Psoas muscle (tissue), 8 donors: ENCODE measurements around the gene TAOK3. TPM values are rescaled to one million over a fixed set of nuclear protein-coding genes. Genes with fewer than 3 reads are reported as not detected.
A peak's percentile ranks its signal among the peaks of the same experiment; 100 is the strongest.

Source experiments
- ATAC-seq, 4 donors: fragments of 200-7000 bp; cut with Tn5 transposase; one replicate each; pipeline ENCODE4 v1.9.1; 2020; ENCODE audit warnings: moderate library complexity in 3 of 4, mild to moderate bottlenecking in 2 of 4
- DNase-seq, 2 donors: peaks; one replicate each; pipeline ENCODE4 v3.0.0-alpha.2; 2020
- H3K27ac ChIP-seq: fragments of 200-600 bp; one replicate; pipeline ENCODE4 v1.8.0; 2022
- H3K27me3 ChIP-seq, 3 donors: fragments of 200-600 bp in 1 of 3; one replicate each; pipeline versions ENCODE4 v1.6.1 to v1.8.0; 2013 to 2022; ENCODE audit warnings: low read length in 2 of 3, mild to moderate bottlenecking in 2 of 3, moderate library complexity in 1 of 3; ENCODE audit not compliant: insufficient read depth in 3 of 3
- H3K36me3 ChIP-seq, 2 donors: fragments of 200-600 bp in 1 of 2; one replicate each; pipeline versions ENCODE4 v1.6.1 to v1.8.0; 2013 to 2022; ENCODE audit warnings: low read depth in 1 of 2, mild to moderate bottlenecking in 1 of 2, moderate library complexity in 1 of 2; ENCODE audit not compliant: insufficient read depth in 1 of 2
- H3K4me1 ChIP-seq: fragments of 200-600 bp; one replicate; pipeline ENCODE4 v1.8.0; 2022
- H3K4me3 ChIP-seq: fragments of 200-600 bp; one replicate; pipeline ENCODE4 v1.8.0; 2022; ENCODE audit warnings: mild to moderate bottlenecking
- H3K9me3 ChIP-seq: fragments of 200-600 bp; one replicate; pipeline ENCODE4 v1.8.0; 2022
- CTCF ChIP-seq: fragments of 200-600 bp; IDR thresholded peaks from one replicate; pipeline ENCODE4 v1.8.0; 2022; ENCODE audit warnings: antibody characterized with exemption
- WGBS, 3 donors: extraction: QIAGEN DNeasy Blood & Tissue Kit; methylation state at CpG; one replicate each; pipeline versions ENCODE4 v1.1.6 to v1.1.7; 2013; 5-methylcytosine and 5-hydroxymethylcytosine counted together
- intact Hi-C, 2 donors: fragments of 100-400 bp; cut with DNase I; formaldehyde crosslinking; loops; one replicate each; pipeline versions ENCODE4 v1.11.0 to v1.14.2; 2022
- polyA plus RNA-seq, 3 donors: library from polyadenylated mRNA; stranded (reverse); fragments of 200-250 nt; gene quantifications; one replicate each; pipeline ENCODE4 v1.2.3, GENCODE V29; 2013
- total RNA-seq, 4 donors: library from RNA; stranded (reverse); fragmentation: NEBNext Ultra II Directional in 2 of 4; extraction: Animal tissue kit (Norgen Biotek cat#: 25700) in 2 of 4; gene quantifications; one replicate each; pipeline versions ENCODE4 v1.2.1 to v1.2.4, GENCODE V29; 2021 to 2023
- donor health status: healthy with polysubstance abuse.
- donor health status: DM: no; HTN: no; CAD: no; lungs with moderate emphysema.
- donor health status: Bipolar disorder and iron deficiency.
- donor health status: healthy.
- donor health status: DM: yes; HTN: yes; CAD: no.
- donor health status: DM: no; HTN: no; CAD: no.
- donor health status: DM: no; HTN: no; CAD: no.
- donor health status: DM: yes; HTN: yes; CAD: no.

Gene TAOK3
- total and polyA plus RNA-seq, 7 donors: 6.5 to 22.2 (median 18.2) TPM

GRCh38 chr12:118189741-118190191 lies 182.9 kb downstream of the TAOK3 start:
- TF ChIP-seq CTCF: no peak
- peaks cover 36% of the 10 kb centered on the region for H3K4me1 ChIP-seq
- intact Hi-C loops: no loop called here

GRCh38 chr12:118188690-118189371 lies 183.9 kb downstream of the TAOK3 start:
- H3K9me3 ChIP-seq: no peaks in the 10 kb centered on the region
- peak overlapping the region; percentile 62 for H3K4me3 ChIP-seq
- DNase-seq: peak; percentile 39 to 69
- ATAC-seq: peak; percentile 36 to 73 (median 56)
- peaks cover 36% of the 10 kb centered on the region for H3K4me1 ChIP-seq
- no peaks in the 10 kb centered on the region for H3K27me3 ChIP-seq
- no peaks in the 10 kb centered on the region for H3K36me3 ChIP-seq
- 17 to 37% (median 24%) methylated on average over 10 of the region's 10 CpGs for WGBS, 3 donors
- intact Hi-C loops: no loop called here
- H3K27ac ChIP-seq: peak overlapping the region; percentile 19
- TF ChIP-seq CTCF: no peak

More at GRCh38 chr12:118189741-118190191, 182.9 kb downstream of the TAOK3 start:
- no peaks in the 10 kb centered on the region for H3K9me3 ChIP-seq
- peak overlapping the region; percentile 62 for H3K4me3 ChIP-seq
- peak overlapping the region; percentile 58 for H3K27ac ChIP-seq
- DNase-seq: no peak
- peak; percentile 50 to 69 (median 60) for ATAC-seq
- H3K27me3 ChIP-seq: no peaks in the 10 kb centered on the region
- H3K36me3 ChIP-seq: no peaks in the 10 kb centered on the region
- WGBS, 3 donors: 15 to 18% (median 15%) methylated on average over 14 of the region's 14 CpGs

GRCh38 chr12:118187751-118188435 lies 184.8 kb downstream of the TAOK3 start:
- no peak for TF ChIP-seq CTCF
- H3K4me3 ChIP-seq: peak overlapping the region; percentile 62
- peak overlapping the region; percentile 19 for H3K27ac ChIP-seq
- H3K27me3 ChIP-seq: no peaks in the 10 kb centered on the region
- DNase-seq: no peak
- peaks cover 44% of the 10 kb centered on the region for H3K4me1 ChIP-seq
- H3K9me3 ChIP-seq: no peaks in the 10 kb centered on the region
- 36 to 57% (median 36%) methylated on average over 6 of the region's 6 CpGs for WGBS, 3 donors
- no peaks in the 10 kb centered on the region for H3K36me3 ChIP-seq
- ATAC-seq: peak; percentile 28 to 50 (median 46)
- intact Hi-C loops: loop anchor here in 1 of 2 donors (2.0 kb wide), 1 partner anchor 189 kb away; the partner anchor contains the start of gene SUDS3

- Histone ChIP-seq H3K9me3 (no peaks in the 10 kb centered on the region), H3K27ac (peak overlapping the region; percentile 17), H3K4me1 (peaks cover 49% of the 10 kb centered on the region), H3K4me3 (no peak overlapping the region), H3K36me3 (peaks cover 0 to 9% of the 10 kb centered on the region in 2 donors), H3K27me3 (no peaks in the 10 kb centered on the region)
- DNase-seq: no peak
- TF ChIP-seq CTCF: no peak
- 81 to 89% (median 82%) methylated on average over 5 of the region's 5 CpGs for WGBS, 3 donors
- intact Hi-C loops: loop anchor here in 1 of 2 donors (2.0 kb wide), 1 partner anchor 191 kb away; the partner anchor contains the start of gene SUDS3
- no peak for ATAC-seq
Observed at GRCh38 chr12:118185602-118186397, 186.9 kb downstream of the TAOK3 start.
